ENCODE data around the gene MLLT10.

- TF ChIP-seq GATA2 (IDR thresholded peaks at IDR 0.05; ENCODE audit: low read depth, low read length) (no peak), GATA3 (IDR thresholded peaks at IDR 0.05; ENCODE audit: low read depth, low read length) (no peak)
Measured at GRCh38 chr10:21507150-21507549, 26.9 kb upstream of the MLLT10 start.

Measured in SH-SY5Y (cell line).